ENCODE measurements around the gene UBE3D.
"Not testable (repeated sequence)": the region's sequence is repeated elsewhere in the genome, so short reads cannot be mapped to it uniquely, and the experiment has no call there.

Gene UBE3D

DNA sequence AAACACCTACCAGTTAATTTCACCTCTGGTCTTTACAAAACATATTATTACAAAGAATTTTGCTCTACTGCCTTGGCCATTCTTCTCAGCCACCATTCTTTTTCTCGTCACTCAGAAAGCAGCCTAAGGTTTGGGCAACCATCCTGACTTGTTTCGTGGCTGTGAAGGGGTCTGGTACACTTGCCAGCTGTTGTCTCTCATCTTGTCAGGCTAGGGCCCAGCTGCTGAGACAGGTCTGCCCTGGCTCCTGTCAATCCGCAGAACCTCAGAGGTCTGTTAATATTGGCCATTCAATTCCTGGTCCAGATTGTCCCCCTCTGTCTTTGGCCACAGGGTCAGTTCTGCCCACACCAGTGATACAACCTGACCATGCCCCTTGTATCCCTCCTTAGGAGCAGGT is 197.7 kb downstream of the UBE3D start:
- H3K27me3 ChIP-seq (replicated peaks; ENCODE audit: control insufficient read depth, insufficient read depth, low read length, poor library complexity, severe bottlenecking), result no peaks in the 10 kb centered on the region
- no peak overlapping the region for H3K27ac ChIP-seq (ENCODE audit: insufficient read depth, low read length, poor library complexity, severe bottlenecking)
- no peaks in the 10 kb centered on the region for H3K4me1 ChIP-seq (ENCODE audit: control insufficient read depth, insufficient read depth, low read length, poor library complexity, severe bottlenecking)
- H3K36me3 ChIP-seq (ENCODE audit: control insufficient read depth, insufficient read depth, low read length), result no peaks in the 10 kb centered on the region
- H3K4me3 ChIP-seq (ENCODE audit: insufficient read depth, low read depth, low read length, poor library complexity, severe bottlenecking), result no peak overlapping the region
- no peak for DNase-seq
- H3K9me3 ChIP-seq (ENCODE audit: control insufficient read depth, low read length), result no peaks in the 10 kb centered on the region

DNA sequence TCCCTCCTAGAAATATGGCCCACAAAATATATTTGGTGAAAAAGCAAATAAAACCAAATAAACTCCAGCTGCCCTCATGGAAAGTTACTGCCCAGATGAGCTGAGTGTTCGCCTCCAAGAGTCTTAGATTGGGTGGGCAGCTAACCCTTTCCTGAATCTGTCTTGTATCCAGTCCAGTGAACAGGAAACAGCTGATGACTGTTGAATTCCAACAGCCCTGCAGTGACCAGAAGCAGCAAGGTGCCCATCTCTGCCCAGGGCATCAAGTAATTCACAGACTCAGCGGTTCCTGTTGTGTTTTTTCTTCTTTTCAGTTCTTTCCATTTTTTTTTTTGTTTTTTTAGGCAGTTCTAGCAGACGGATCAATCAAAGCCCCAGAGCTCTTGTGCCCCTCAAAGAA is 199.2 kb downstream of the UBE3D start:
- Histone ChIP-seq H3K36me3 (ENCODE audit: control insufficient read depth, insufficient read depth, low read length) (no peaks in the 10 kb centered on the region), H3K9me3 (ENCODE audit: control insufficient read depth, low read length) (no peaks in the 10 kb centered on the region), H3K4me1 (ENCODE audit: control insufficient read depth, insufficient read depth, low read length, poor library complexity, severe bottlenecking) (no peaks in the 10 kb centered on the region), H3K27ac (ENCODE audit: insufficient read depth, low read length, poor library complexity, severe bottlenecking) (no peak overlapping the region), H3K27me3 (replicated peaks; ENCODE audit: control insufficient read depth, insufficient read depth, low read length, poor library complexity, severe bottlenecking) (no peaks in the 10 kb centered on the region), H3K4me3 (ENCODE audit: insufficient read depth, low read depth, low read length, poor library complexity, severe bottlenecking) (no peak overlapping the region)
- no peak for DNase-seq

DNA sequence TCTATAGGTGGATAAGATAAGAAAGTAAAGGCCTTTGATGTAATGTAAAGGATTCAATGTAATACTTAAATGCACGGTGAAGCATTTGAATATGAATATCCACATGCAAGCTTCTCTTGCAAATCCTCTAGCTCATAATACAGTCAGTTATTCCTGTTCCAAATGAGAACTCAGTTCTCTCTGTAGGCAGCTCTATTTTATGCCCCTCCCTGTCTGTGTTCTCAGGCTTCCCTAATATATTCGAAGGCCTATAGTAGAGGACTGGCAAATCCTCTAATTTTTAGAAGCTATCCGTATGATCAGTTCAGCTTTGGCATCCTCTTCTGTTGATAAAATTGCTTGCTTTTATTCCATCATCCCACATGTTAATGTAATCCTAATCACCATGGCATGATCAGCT is 200.2 kb downstream of the UBE3D start:
- Histone ChIP-seq H3K27me3 (replicated peaks; ENCODE audit: control insufficient read depth, insufficient read depth, low read length, poor library complexity, severe bottlenecking) (no peaks in the 10 kb centered on the region), H3K27ac (ENCODE audit: insufficient read depth, low read length, poor library complexity, severe bottlenecking) (no peak overlapping the region), H3K4me3 (ENCODE audit: insufficient read depth, low read depth, low read length, poor library complexity, severe bottlenecking) (no peak overlapping the region), H3K9me3 (ENCODE audit: control insufficient read depth, low read length) (no peaks in the 10 kb centered on the region), H3K4me1 (ENCODE audit: control insufficient read depth, insufficient read depth, low read length, poor library complexity, severe bottlenecking) (no peaks in the 10 kb centered on the region), H3K36me3 (ENCODE audit: control insufficient read depth, insufficient read depth, low read length) (no peaks in the 10 kb centered on the region)
- no peak for DNase-seq

DNA sequence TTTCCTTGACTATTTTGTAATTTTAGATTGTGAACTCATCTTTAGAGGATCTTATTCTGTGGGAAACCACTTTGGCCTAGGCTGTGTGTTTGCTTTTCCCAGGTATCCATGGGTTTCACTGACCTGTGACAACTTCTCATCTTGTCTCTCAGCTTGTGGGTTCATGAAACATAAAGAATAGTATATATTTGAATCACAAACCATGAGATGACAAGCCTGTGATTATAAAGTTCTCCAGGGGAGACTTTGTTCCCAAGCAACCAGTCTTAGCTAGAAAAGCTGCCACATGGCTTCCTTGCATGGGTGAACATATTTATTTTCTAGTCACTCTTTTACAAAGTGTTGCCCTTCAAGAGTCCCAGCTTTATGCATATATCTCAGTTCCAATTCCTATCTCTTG is 201.9 kb downstream of the UBE3D start:
- Histone ChIP-seq H3K27me3 (replicated peaks; ENCODE audit: control insufficient read depth, insufficient read depth, low read length, poor library complexity, severe bottlenecking) (no peaks in the 10 kb centered on the region), H3K4me1 (ENCODE audit: control insufficient read depth, insufficient read depth, low read length, poor library complexity, severe bottlenecking) (no peaks in the 10 kb centered on the region), H3K9me3 (ENCODE audit: control insufficient read depth, low read length) (no peaks in the 10 kb centered on the region), H3K4me3 (ENCODE audit: insufficient read depth, low read depth, low read length, poor library complexity, severe bottlenecking) (no peak overlapping the region), H3K27ac (ENCODE audit: insufficient read depth, low read length, poor library complexity, severe bottlenecking) (no peak overlapping the region), H3K36me3 (ENCODE audit: control insufficient read depth, insufficient read depth, low read length) (no peaks in the 10 kb centered on the region)
- no peak for DNase-seq

DNA sequence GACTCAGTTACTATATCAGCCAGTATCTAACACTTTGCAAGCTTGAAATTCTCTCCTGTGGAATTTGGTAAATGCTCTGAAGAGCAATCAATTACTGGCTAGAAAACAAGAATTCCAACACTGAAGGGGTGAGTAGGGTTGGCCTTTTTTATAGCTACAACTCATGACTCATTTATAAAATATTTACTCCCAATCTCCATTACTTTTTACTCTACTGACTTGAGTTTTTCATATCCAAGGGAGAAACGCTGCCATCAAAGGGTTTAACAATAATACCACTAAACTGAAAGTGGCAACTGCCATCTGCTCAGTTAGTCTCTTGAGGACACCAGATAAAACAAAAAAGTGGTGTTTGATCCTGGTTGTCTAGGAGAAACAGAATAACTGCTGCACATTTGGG is 203.1 kb downstream of the UBE3D start:
- Histone ChIP-seq H3K36me3 (ENCODE audit: control insufficient read depth, insufficient read depth, low read length) (no peaks in the 10 kb centered on the region), H3K27me3 (replicated peaks; ENCODE audit: control insufficient read depth, insufficient read depth, low read length, poor library complexity, severe bottlenecking) (no peaks in the 10 kb centered on the region), H3K4me3 (ENCODE audit: insufficient read depth, low read depth, low read length, poor library complexity, severe bottlenecking) (no peak overlapping the region), H3K27ac (ENCODE audit: insufficient read depth, low read length, poor library complexity, severe bottlenecking) (no peak overlapping the region), H3K9me3 (ENCODE audit: control insufficient read depth, low read length) (no peaks in the 10 kb centered on the region), H3K4me1 (ENCODE audit: control insufficient read depth, insufficient read depth, low read length, poor library complexity, severe bottlenecking) (no peaks in the 10 kb centered on the region)
- DNase-seq, result no peak

DNA sequence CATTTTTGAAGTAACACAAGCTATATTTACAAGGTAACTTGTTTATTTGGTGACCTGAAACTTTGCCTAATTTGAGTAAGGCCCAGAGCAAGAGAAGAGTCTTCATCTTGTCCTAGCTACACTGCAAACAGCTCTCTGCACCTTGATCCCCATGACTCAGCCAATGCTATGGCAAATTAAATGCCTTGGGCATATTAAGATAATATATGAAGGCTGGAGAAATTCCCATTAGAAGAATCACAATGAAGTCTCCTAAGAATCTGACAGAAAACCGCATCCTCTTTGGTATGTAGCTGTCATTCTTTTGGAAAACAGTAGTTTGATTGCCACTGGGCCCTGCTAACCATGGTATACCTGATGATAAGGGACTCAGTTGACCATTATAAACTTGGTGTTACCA is 204.5 kb downstream of the UBE3D start:
- Histone ChIP-seq H3K4me1 (ENCODE audit: control insufficient read depth, insufficient read depth, low read length, poor library complexity, severe bottlenecking) (no peaks in the 10 kb centered on the region), H3K9me3 (ENCODE audit: control insufficient read depth, low read length) (no peaks in the 10 kb centered on the region), H3K4me3 (ENCODE audit: insufficient read depth, low read depth, low read length, poor library complexity, severe bottlenecking) (no peak overlapping the region), H3K27me3 (replicated peaks; ENCODE audit: control insufficient read depth, insufficient read depth, low read length, poor library complexity, severe bottlenecking) (no peaks in the 10 kb centered on the region), H3K27ac (ENCODE audit: insufficient read depth, low read length, poor library complexity, severe bottlenecking) (no peak overlapping the region), H3K36me3 (ENCODE audit: control insufficient read depth, insufficient read depth, low read length) (no peaks in the 10 kb centered on the region)
- no peak for DNase-seq

DNA sequence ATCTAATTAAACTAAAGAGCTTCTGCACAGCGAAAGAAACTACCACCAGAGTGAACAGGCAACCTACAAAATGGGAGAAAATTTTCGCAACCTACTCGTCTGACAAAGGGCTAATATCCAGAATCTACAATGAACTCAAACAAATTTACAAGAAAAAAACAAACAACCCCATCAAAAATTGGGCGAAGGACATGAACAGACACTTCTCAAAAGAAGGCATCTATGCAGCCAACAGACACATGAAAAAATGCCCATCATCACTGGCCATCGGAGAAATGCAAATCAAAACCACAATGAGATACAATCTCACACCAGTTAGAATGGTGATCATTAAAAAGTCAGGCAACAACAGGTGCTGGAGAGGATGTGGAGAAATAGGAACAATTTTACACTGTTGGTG is 209.6 kb downstream of the UBE3D start:
- H3K4me3 ChIP-seq (ENCODE audit: insufficient read depth, low read depth, low read length, poor library complexity, severe bottlenecking); H3K4me1 ChIP-seq (ENCODE audit: control insufficient read depth, insufficient read depth, low read length, poor library complexity, severe bottlenecking); H3K27me3 ChIP-seq (replicated peaks; ENCODE audit: control insufficient read depth, insufficient read depth, low read length, poor library complexity, severe bottlenecking); H3K36me3 ChIP-seq (ENCODE audit: control insufficient read depth, insufficient read depth, low read length); H3K9me3 ChIP-seq (ENCODE audit: control insufficient read depth, low read length); H3K27ac ChIP-seq (ENCODE audit: insufficient read depth, low read length, poor library complexity, severe bottlenecking); DNase-seq: not testable (repeated sequence)

DNA sequence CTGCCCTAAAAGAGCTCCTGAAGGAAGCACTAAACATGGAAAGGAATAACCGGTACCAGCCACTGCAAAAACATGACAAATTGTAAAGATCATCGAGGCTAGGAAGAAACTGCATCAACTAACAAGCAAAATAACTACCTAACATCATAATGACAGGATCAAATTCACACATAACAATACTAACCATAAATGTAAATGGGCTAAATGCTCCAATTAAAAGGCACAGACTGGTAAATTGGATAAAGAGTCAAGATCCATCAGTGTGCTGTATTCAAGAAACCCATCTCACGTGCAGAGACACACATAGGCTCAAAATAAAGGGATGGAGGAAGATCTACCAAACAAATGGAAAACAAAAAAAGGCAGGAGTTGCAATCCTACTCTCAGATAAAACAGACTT is 212.7 kb downstream of the UBE3D start:
- not testable (repeated sequence) for H3K4me1 ChIP-seq (ENCODE audit: control insufficient read depth, insufficient read depth, low read length, poor library complexity, severe bottlenecking); H3K27ac ChIP-seq (ENCODE audit: insufficient read depth, low read length, poor library complexity, severe bottlenecking); DNase-seq; H3K4me3 ChIP-seq (ENCODE audit: insufficient read depth, low read depth, low read length, poor library complexity, severe bottlenecking); H3K27me3 ChIP-seq (replicated peaks; ENCODE audit: control insufficient read depth, insufficient read depth, low read length, poor library complexity, severe bottlenecking); H3K36me3 ChIP-seq (ENCODE audit: control insufficient read depth, insufficient read depth, low read length); H3K9me3 ChIP-seq (ENCODE audit: control insufficient read depth, low read length)

DNA sequence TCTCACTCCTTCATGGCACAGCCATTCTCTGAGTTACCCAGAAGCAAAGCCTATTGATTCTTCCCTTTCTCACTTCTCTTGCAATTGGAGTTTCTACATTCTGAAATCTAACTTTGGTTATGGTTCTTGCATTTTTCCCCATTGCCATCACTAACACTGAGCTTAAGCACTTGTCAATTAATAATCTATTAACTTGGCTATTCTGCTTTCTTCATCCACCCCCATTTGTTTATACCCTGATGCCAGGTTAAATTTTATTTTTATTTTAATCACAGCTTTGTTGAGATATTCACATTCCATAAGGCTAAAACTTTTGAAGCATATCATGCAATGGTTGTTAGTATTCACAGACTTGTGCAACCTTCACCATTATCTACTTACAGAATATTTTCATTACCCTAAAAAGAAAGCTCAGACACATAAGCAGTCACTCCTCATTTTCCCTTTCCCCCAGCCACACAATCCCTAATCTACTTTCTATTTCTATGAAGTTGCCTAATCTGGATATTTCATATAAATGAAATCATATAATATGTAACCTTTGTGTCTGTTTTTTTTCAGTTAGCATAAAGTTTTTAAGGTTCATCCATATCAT is 222.3 kb downstream of the UBE3D start:
- no peak for DNase-seq
- H3K27me3 ChIP-seq (replicated peaks; ENCODE audit: control insufficient read depth, insufficient read depth, low read length, poor library complexity, severe bottlenecking), result no peaks in the 10 kb centered on the region
- no peaks in the 10 kb centered on the region for H3K4me1 ChIP-seq (ENCODE audit: control insufficient read depth, insufficient read depth, low read length, poor library complexity, severe bottlenecking)
- H3K4me3 ChIP-seq (ENCODE audit: insufficient read depth, low read depth, low read length, poor library complexity, severe bottlenecking), result no peak overlapping the region
- H3K36me3 ChIP-seq (ENCODE audit: control insufficient read depth, insufficient read depth, low read length), result no peaks in the 10 kb centered on the region
- H3K9me3 ChIP-seq (ENCODE audit: control insufficient read depth, low read length), result no peaks in the 10 kb centered on the region
- H3K27ac ChIP-seq (ENCODE audit: insufficient read depth, low read length, poor library complexity, severe bottlenecking), result no peak overlapping the region

DNA sequence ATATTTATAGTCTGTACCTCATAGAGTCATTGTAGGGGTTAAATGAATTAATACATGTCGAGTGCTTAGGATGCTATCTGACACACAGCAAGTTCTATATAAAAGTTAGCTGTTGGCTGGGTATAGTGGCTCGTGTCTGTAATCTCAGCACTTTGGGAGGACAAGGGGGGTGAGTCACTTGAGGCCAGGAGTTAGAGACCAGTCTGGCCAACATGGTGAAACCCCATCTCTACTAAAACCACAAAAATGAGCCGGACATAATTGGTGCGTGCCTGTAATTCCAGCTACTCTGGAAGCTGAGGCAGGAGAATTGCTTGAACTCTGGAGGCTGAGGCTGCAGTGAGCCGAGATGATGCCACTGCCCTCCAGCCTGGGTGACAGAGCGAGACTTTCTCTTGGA is 222.9 kb downstream of the UBE3D start:
- DNase-seq, result no peak
- Histone ChIP-seq H3K27me3 (replicated peaks; ENCODE audit: control insufficient read depth, insufficient read depth, low read length, poor library complexity, severe bottlenecking) (no peaks in the 10 kb centered on the region), H3K4me3 (ENCODE audit: insufficient read depth, low read depth, low read length, poor library complexity, severe bottlenecking) (no peak overlapping the region), H3K9me3 (ENCODE audit: control insufficient read depth, low read length) (no peaks in the 10 kb centered on the region), H3K4me1 (ENCODE audit: control insufficient read depth, insufficient read depth, low read length, poor library complexity, severe bottlenecking) (no peaks in the 10 kb centered on the region), H3K36me3 (ENCODE audit: control insufficient read depth, insufficient read depth, low read length) (no peaks in the 10 kb centered on the region), H3K27ac (ENCODE audit: insufficient read depth, low read length, poor library complexity, severe bottlenecking) (no peak overlapping the region)

All from effector memory CD4-positive, alpha-beta T cell (primary cell).